Osteoblast (primary cell): ENCODE measurements around the gene RPL7A. TPM values are rescaled to one million over a fixed set of nuclear protein-coding genes. Genes with fewer than 3 reads are reported as not detected.

Experiments used
- DNase-seq: peaks from one replicate; pipeline ENCODE4 v3.0.0; 2011; ENCODE audit warnings: low spot score, mixed read lengths; ENCODE audit not compliant: insufficient read length; ENCODE audit errors: missing footprints
- H2AFZ ChIP-seq: 2 replicates; pipeline ENCODE4 v1.6.0; 2011; ENCODE audit warnings: mild to moderate bottlenecking, low read length
- H3K27ac ChIP-seq: 2 replicates; pipeline ENCODE4 v1.5.1; 2011; ENCODE audit warnings: mild to moderate bottlenecking, low read depth, low read length, moderate library complexity
- H3K27me3 ChIP-seq: 2 replicates; pipeline ENCODE4 v1.6.0; 2012; ENCODE audit warnings: mild to moderate bottlenecking, control low read depth, inconsistent platforms, low read length, moderate library complexity; ENCODE audit not compliant: insufficient read depth
- H3K36me3 ChIP-seq: 2 replicates; pipeline ENCODE4 v1.5.1; 2011; ENCODE audit warnings: mild to moderate bottlenecking, low read length, control low read depth, moderate library complexity; ENCODE audit not compliant: insufficient read depth
- H3K4me1 ChIP-seq: 2 replicates; pipeline ENCODE4 v1.5.1; 2011; ENCODE audit warnings: mild to moderate bottlenecking, low read length, control low read depth, moderate library complexity; ENCODE audit not compliant: insufficient read depth
- H3K4me2 ChIP-seq: 2 replicates; pipeline ENCODE4 v1.6.0; 2011; ENCODE audit warnings: mild to moderate bottlenecking, low read length; ENCODE audit not compliant: insufficient read depth
- H3K4me3 ChIP-seq: fragments of 200-600 bp; sonication (generic); 3 replicates; pipeline ENCODE4 v1.5.1; 2012; ENCODE audit warnings: mild to moderate bottlenecking, low read length, inconsistent platforms; ENCODE audit not compliant: insufficient read depth
- H3K79me2 ChIP-seq: 2 replicates; pipeline ENCODE4 v1.6.0; 2012; ENCODE audit warnings: mild to moderate bottlenecking, low read length, control low read depth, inconsistent platforms; ENCODE audit not compliant: insufficient read depth
- H3K9me3 ChIP-seq: 2 replicates; pipeline ENCODE4 v1.5.1; 2011; ENCODE audit warnings: low read depth, low read length, control low read depth
- H4K20me1 ChIP-seq: 2 replicates; pipeline ENCODE4 v1.6.0; 2012; ENCODE audit warnings: mild to moderate bottlenecking, low read length, control low read depth; ENCODE audit not compliant: insufficient read depth
- CTCF ChIP-seq: IDR thresholded peaks from 2 replicates; pipeline ENCODE4 v1.5.1; 2011; ENCODE audit warnings: mild to moderate bottlenecking, low read depth, low read length, moderate library complexity; ENCODE audit errors: extremely low read depth
- total RNA-seq: library from RNA; depleted of rRNA; stranded (reverse); fragments of >200 nt; gene quantifications from 2 replicates; pipeline ENCODE4 v1.2.3, GENCODE V29; 2012

Gene RPL7A
- total RNA-seq, 1 donor = 1,763 TPM

- H3K27me3 ChIP-seq = no peaks in the 10 kb centered on the region
- no peak overlapping the region for H3K4me2 ChIP-seq
- peaks cover 91% of the 10 kb centered on the region for H4K20me1 ChIP-seq
- no peak overlapping the region for H3K4me3 ChIP-seq
- H3K36me3 ChIP-seq = peaks cover 74% of the 10 kb centered on the region
- H2AFZ ChIP-seq = no peak overlapping the region
- no peak overlapping the region for H3K27ac ChIP-seq
- no peaks in the 10 kb centered on the region for H3K9me3 ChIP-seq
- H3K4me1 ChIP-seq = peaks cover 44% of the 10 kb centered on the region
- H3K79me2 ChIP-seq = peaks cover 98% of the 10 kb centered on the region
- DNase-seq = peak; percentile 15
- no peak for TF ChIP-seq CTCF
Measured at GRCh38 chr9:133367221-133367620, 19.2 kb downstream of the RPL7A start.

- peaks cover 50% of the 10 kb centered on the region for H3K4me1 ChIP-seq
Measured at GRCh38 chr9:133367778-133368177, 19.8 kb downstream of the RPL7A start.

GRCh38 chr9:133368249-133368881 lies 20.3 kb downstream of the RPL7A start:
- H3K9me3 ChIP-seq = no peaks in the 10 kb centered on the region
- no peak for TF ChIP-seq CTCF
- DNase-seq = peak; percentile 90
- no peak overlapping the region for H2AFZ ChIP-seq
- H3K27ac ChIP-seq = peak overlapping the region; percentile 81
- H3K4me1 ChIP-seq = peaks cover 55% of the 10 kb centered on the region
- peak overlapping the region; percentile 33 for H3K4me2 ChIP-seq
- no peaks in the 10 kb centered on the region for H3K27me3 ChIP-seq
- H3K36me3 ChIP-seq = peaks cover 74% of the 10 kb centered on the region
- H3K79me2 ChIP-seq = peaks cover 98% of the 10 kb centered on the region
- no peak overlapping the region for H3K4me3 ChIP-seq
- H4K20me1 ChIP-seq = peaks cover 92% of the 10 kb centered on the region

More at GRCh38 chr9:133367778-133368177, 19.8 kb downstream of the RPL7A start:
- Histone ChIP-seq H3K4me2 (no peak overlapping the region), H3K27ac (peak overlapping the region; percentile 81), H3K79me2 (peaks cover 98% of the 10 kb centered on the region), H3K4me3 (no peak overlapping the region), H4K20me1 (peaks cover 92% of the 10 kb centered on the region), H2AFZ (no peak overlapping the region), H3K27me3 (no peaks in the 10 kb centered on the region), H3K9me3 (no peaks in the 10 kb centered on the region), H3K36me3 (peaks cover 74% of the 10 kb centered on the region)
- TF ChIP-seq CTCF = no peak
- DNase-seq = no peak

GRCh38 chr9:133369422-133369821 lies 21.4 kb downstream of the RPL7A start:
- peaks cover 71% of the 10 kb centered on the region for H3K36me3 ChIP-seq
- peaks cover 62% of the 10 kb centered on the region for H3K4me1 ChIP-seq
- H3K27me3 ChIP-seq = no peaks in the 10 kb centered on the region
- no peak overlapping the region for H2AFZ ChIP-seq
- H3K4me2 ChIP-seq = peak overlapping the region; percentile 33
- H3K27ac ChIP-seq = peak overlapping the region; percentile 81
- peaks cover 99% of the 10 kb centered on the region for H3K79me2 ChIP-seq
- no peak overlapping the region for H3K4me3 ChIP-seq
- DNase-seq = peak; percentile 46
- no peak for TF ChIP-seq CTCF
- H4K20me1 ChIP-seq = peaks cover 94% of the 10 kb centered on the region
- no peaks in the 10 kb centered on the region for H3K9me3 ChIP-seq
